Naive B cell (primary cell): Measurements from ENCODE around the gene RETREG3. TPM values are rescaled to one million over a fixed set of nuclear protein-coding genes. Genes with fewer than 3 reads are reported as not detected.

Source experiments
- ATAC-seq, 2 donors: fragments of 150-1000 bp; cut with Tn5 transposase; 2 replicates each; pipeline ENCODE4 v1.10.0; 2021; ENCODE audit warnings: low read depth in 2 of 2, mild to moderate bottlenecking in 2 of 2, moderate library complexity in 2 of 2
- DNase-seq: peaks from one replicate; pipeline ENCODE4 v3.0.0; 2022
- H3K27ac Mint-ChIP-seq, 6 donors: one replicate each; pipeline ENCODE4 v1.8.0; 2020 to 2022; ENCODE audit warnings: mild to moderate bottlenecking in 6 of 6, mixed read lengths in 6 of 6, moderate library complexity in 5 of 6, inconsistent platforms in 2 of 6
- H3K27me3 Mint-ChIP-seq, 3 donors: one replicate each; pipeline ENCODE4 v1.8.0; 2021 to 2022; ENCODE audit warnings: mixed read lengths in 3 of 3, mild to moderate bottlenecking in 1 of 3
- H3K36me3 Mint-ChIP-seq, 2 donors: one replicate each; pipeline ENCODE4 v1.8.0; 2020 to 2022; ENCODE audit warnings: mixed read lengths in 2 of 2, inconsistent platforms in 1 of 2, mild to moderate bottlenecking in 1 of 2
- H3K4me1 Mint-ChIP-seq, 3 donors: one replicate each; pipeline ENCODE4 v1.8.0; 2020 to 2022; ENCODE audit warnings: mixed read lengths in 3 of 3, inconsistent platforms in 1 of 3, mild to moderate bottlenecking in 1 of 3, moderate library complexity in 1 of 3
- H3K4me3 Mint-ChIP-seq, 8 donors: one replicate each; pipeline ENCODE4 v1.8.0; 2020 to 2022; ENCODE audit warnings: mild to moderate bottlenecking in 8 of 8, mixed read lengths in 8 of 8, moderate library complexity in 8 of 8, inconsistent platforms in 2 of 8
- H3K9me3 Mint-ChIP-seq, 7 donors: one replicate each; pipeline ENCODE4 v1.8.0; 2020 to 2022; ENCODE audit warnings: mixed read lengths in 7 of 7, mild to moderate bottlenecking in 5 of 7, inconsistent platforms in 2 of 7, moderate library complexity in 1 of 7
- polyA plus RNA-seq, 6 donors: library from polyadenylated mRNA; unstranded; fragments of 300-500 nt; fragmentation: Illumina TruSeq; gene quantifications; one replicate each; pipeline ENCODE4 v1.2.3, GENCODE V29; 2021; ENCODE audit warnings: low read depth in 6 of 6

RETREG3 gene, protein sequence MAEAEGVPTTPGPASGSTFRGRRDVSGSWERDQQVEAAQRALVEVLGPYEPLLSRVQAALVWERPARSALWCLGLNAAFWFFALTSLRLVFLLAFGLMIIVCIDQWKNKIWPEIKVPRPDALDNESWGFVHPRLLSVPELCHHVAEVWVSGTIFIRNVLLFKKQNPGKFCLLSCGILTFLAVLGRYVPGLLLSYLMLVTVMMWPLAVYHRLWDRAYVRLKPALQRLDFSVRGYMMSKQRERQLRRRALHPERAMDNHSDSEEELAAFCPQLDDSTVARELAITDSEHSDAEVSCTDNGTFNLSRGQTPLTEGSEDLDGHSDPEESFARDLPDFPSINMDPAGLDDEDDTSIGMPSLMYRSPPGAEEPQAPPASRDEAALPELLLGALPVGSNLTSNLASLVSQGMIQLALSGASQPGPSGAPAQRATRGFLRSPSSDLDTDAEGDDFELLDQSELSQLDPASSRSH
- 100 to 1,000 TPM; 132 to 161 (median 140) TPM for polyA plus RNA-seq

DNA sequence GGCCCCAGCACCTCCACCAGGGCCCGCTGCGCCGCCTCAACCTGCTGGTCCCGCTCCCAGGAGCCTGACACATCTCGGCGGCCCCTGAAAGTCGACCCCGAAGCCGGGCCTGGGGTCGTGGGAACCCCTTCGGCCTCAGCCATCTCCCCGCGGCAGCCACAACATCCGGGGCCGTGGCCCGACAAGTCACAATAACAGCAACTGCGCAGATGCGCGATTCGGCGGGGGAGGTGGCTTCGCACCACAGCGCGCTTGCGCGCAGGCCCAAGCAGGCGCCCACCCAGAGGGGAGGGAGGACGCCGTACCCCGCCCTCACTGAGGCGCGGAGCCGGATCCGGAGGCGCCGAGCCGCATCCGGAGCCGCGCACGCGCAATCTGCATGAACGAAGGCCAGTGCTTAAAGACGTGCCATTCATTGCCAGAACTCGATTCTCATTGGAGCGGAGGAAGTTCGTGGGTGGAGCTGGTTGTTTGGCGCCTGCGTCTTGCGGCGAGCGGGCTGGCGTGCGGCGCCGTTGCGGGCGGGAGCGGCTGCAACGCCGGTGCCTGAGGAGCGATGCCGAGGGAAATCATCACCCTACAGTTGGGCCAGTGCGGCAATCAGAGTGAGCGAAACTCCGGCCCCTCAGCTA is at the start of gene RETREG3, which contains the start of gene TUBG1:
RETREG3 (minus strand) TSS at position 193 of the 632 bp plus-strand sequence; CDS start at position 143, 50 bp downstream.
TUBG1 (plus strand) TSS at position 502 of the 632 bp plus-strand sequence; CDS start at position 557, 55 bp downstream.
- peaks cover 30 to 51% (median 40%) of the 10 kb centered on the region in 3 donors for H3K4me1 Mint-ChIP-seq
- no peaks in the 10 kb centered on the region for H3K27me3 Mint-ChIP-seq
- H3K36me3 Mint-ChIP-seq: peaks cover 0 to 14% of the 10 kb centered on the region in 2 donors
- ATAC-seq (peak; percentile 86 to 90), DNase-seq (peak; percentile 99)
- peak within 1 kb of the TSS; percentile 97 to 100 (median 100) for H3K4me3 Mint-ChIP-seq
- H3K27ac Mint-ChIP-seq: peak within 1 kb of the TSS; percentile 96 to 99 (median 98)
- H3K9me3 Mint-ChIP-seq: no peaks in the 10 kb centered on the region

GRCh38 chr17:42657824-42658588 is 48.8 kb upstream of the RETREG3 start:
- ATAC-seq: no peak
- H3K4me3 Mint-ChIP-seq: peak overlapping the region in 7 of 8 donors; percentile 28 to 95 (median 84)
- H3K4me1 Mint-ChIP-seq: peaks cover 25 to 36% (median 27%) of the 10 kb centered on the region in 3 donors
- no peak for DNase-seq
- H3K9me3 Mint-ChIP-seq: no peaks in the 10 kb centered on the region
- H3K36me3 Mint-ChIP-seq: no peaks in the 10 kb centered on the region
- peaks cover 29 to 66% (median 41%) of the 10 kb centered on the region in 3 donors for H3K27me3 Mint-ChIP-seq
- H3K27ac Mint-ChIP-seq: no peak overlapping the region

GRCh38 chr17:42655528-42655927 is 46.4 kb upstream of the RETREG3 start:
- peaks cover 23 to 36% (median 27%) of the 10 kb centered on the region in 3 donors for H3K4me1 Mint-ChIP-seq
- no peak for ATAC-seq
- H3K27me3 Mint-ChIP-seq: peaks cover 34 to 78% (median 51%) of the 10 kb centered on the region in 3 donors
- no peak overlapping the region for H3K27ac Mint-ChIP-seq
- no peaks in the 10 kb centered on the region for H3K36me3 Mint-ChIP-seq
- H3K4me3 Mint-ChIP-seq: peak overlapping the region in 1 of 8 donors; percentile 33
- no peak for DNase-seq
- no peaks in the 10 kb centered on the region for H3K9me3 Mint-ChIP-seq

- H3K9me3 Mint-ChIP-seq: no peaks in the 10 kb centered on the region
These were observed 44.3 kb upstream of the RETREG3 start for GRCh38 chr17:42653179-42654124.

GRCh38 chr17:42651392-42651791 is 42.2 kb upstream of the RETREG3 start:
- H3K27ac Mint-ChIP-seq: no peak overlapping the region
- no peak for ATAC-seq

More at GRCh38 chr17:42653179-42654124, 44.3 kb upstream of the RETREG3 start:
- H3K36me3 Mint-ChIP-seq: no peaks in the 10 kb centered on the region
- peak overlapping the region in 1 of 6 donors; percentile 61 for H3K27ac Mint-ChIP-seq
- peak overlapping the region in 1 of 8 donors; percentile 28 for H3K4me3 Mint-ChIP-seq
- DNase-seq (no peak), ATAC-seq (no peak)
- H3K4me1 Mint-ChIP-seq: peaks cover 11 to 19% (median 17%) of the 10 kb centered on the region in 3 donors
- H3K27me3 Mint-ChIP-seq: peaks cover 38 to 77% (median 62%) of the 10 kb centered on the region in 3 donors

DNA sequence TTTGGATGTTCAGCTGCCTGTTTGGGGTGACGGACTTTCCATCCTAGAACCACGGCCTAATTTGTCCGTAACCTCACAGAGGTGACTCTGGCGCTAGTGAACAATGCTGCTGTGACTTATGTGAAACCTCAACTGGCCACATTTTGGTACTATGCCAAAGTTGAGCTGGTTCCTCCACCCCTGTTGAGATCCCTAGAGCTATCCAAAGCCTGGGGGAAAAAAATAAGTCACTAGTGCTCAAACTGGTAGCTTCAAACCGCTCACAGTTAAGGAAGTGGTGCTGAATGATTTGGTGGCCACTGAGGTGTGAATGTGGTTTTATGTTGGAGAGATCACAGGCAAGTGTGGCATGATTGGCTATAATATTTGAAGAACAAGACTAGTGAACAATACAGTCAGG is 38.6 kb upstream of the RETREG3 start:
- peak; percentile 55 to 69 for ATAC-seq
- H3K27me3 Mint-ChIP-seq: peaks cover 19 to 59% (median 46%) of the 10 kb centered on the region in 3 donors
- no peaks in the 10 kb centered on the region for H3K36me3 Mint-ChIP-seq
- H3K27ac Mint-ChIP-seq: no peak overlapping the region
- no peaks in the 10 kb centered on the region for H3K9me3 Mint-ChIP-seq
- no peak overlapping the region for H3K4me3 Mint-ChIP-seq
- no peak for DNase-seq
- peaks cover 7 to 10% (median 8%) of the 10 kb centered on the region in 3 donors for H3K4me1 Mint-ChIP-seq

More at GRCh38 chr17:42651392-42651791, 42.2 kb upstream of the RETREG3 start:
- no peaks in the 10 kb centered on the region for H3K9me3 Mint-ChIP-seq
- DNase-seq: no peak
- H3K36me3 Mint-ChIP-seq: no peaks in the 10 kb centered on the region
- peaks cover 39 to 74% (median 66%) of the 10 kb centered on the region in 3 donors for H3K27me3 Mint-ChIP-seq
- peaks cover 18 to 29% (median 20%) of the 10 kb centered on the region in 3 donors for H3K4me1 Mint-ChIP-seq
- no peak overlapping the region for H3K4me3 Mint-ChIP-seq

DNA sequence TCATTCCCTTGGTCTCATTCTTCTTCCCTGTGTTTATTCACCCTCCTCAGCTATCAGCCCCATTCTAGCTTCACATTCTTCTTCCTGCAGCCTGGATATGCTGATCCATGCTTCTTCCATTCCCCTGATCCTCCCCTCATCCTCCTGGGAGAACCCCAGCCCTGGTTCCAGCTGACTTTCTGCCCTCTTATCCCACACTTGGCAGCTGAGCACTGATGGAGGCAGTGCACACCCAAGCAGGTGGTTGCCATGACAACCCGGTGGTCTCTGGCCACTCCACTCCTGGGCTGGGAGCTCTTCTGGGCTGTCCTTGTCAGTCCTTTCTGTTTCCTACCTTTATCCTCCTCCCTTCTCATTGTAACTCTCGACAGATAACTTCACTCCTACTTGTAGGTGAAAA is 33.2 kb upstream of the RETREG3 start:
- Mint-ChIP-seq H3K27ac (no peak overlapping the region), H3K4me3 (no peak overlapping the region), H3K36me3 (no peaks in the 10 kb centered on the region), H3K27me3 (peaks cover 9 to 47% (median 24%) of the 10 kb centered on the region in 3 donors), H3K4me1 (no peaks in the 10 kb centered on the region), H3K9me3 (peaks cover 0 to 1% (median 0%) of the 10 kb centered on the region in 7 donors)
- DNase-seq (no peak), ATAC-seq (no peak)

DNA sequence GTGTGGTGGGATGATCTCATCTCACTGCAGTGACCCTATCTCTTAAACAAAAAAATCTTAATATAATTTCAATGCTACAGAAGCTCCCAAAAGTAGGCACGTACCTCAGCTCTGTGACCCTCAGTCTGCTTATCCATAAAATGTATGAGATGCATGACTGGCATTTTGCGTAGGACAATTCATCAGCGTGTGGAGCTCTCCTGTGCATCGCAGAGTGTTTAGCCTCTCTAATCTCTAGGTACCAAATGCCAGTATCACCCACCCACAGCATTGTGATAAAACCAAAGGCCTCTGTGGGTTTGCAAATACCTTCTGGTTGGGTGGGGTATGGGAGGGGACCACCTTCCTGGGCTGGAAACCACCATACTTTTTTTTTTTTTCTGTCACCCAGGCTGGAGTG is 30.9 kb upstream of the RETREG3 start:
- ATAC-seq: no peak
- Mint-ChIP-seq H3K27ac (no peak overlapping the region), H3K27me3 (peaks cover 9 to 35% (median 15%) of the 10 kb centered on the region in 3 donors), H3K4me1 (no peaks in the 10 kb centered on the region), H3K9me3 (peaks cover 0 to 3% (median 0%) of the 10 kb centered on the region in 7 donors), H3K36me3 (no peaks in the 10 kb centered on the region), H3K4me3 (no peak overlapping the region)
- no peak for DNase-seq

GRCh38 chr17:42639525-42640113 is 30.4 kb upstream of the RETREG3 start:
- H3K4me3 Mint-ChIP-seq: no peak overlapping the region
- no peak for ATAC-seq
- no peak overlapping the region for H3K27ac Mint-ChIP-seq
- no peaks in the 10 kb centered on the region for H3K36me3 Mint-ChIP-seq
- peaks cover 9 to 34% (median 15%) of the 10 kb centered on the region in 3 donors for H3K27me3 Mint-ChIP-seq
- no peaks in the 10 kb centered on the region for H3K4me1 Mint-ChIP-seq
- DNase-seq: no peak
- H3K9me3 Mint-ChIP-seq: peaks cover 0 to 3% (median 0%) of the 10 kb centered on the region in 7 donors

GRCh38 chr17:42632949-42633444 is 23.8 kb upstream of the RETREG3 start:
- ATAC-seq (no peak), DNase-seq (no peak)
- Mint-ChIP-seq H3K27ac (peak overlapping the region in 1 of 6 donors; percentile 50), H3K9me3 (peaks cover 0 to 3% (median 0%) of the 10 kb centered on the region in 7 donors), H3K27me3 (peaks cover 0 to 6% (median 4%) of the 10 kb centered on the region in 3 donors), H3K4me1 (no peaks in the 10 kb centered on the region), H3K4me3 (no peak overlapping the region), H3K36me3 (no peaks in the 10 kb centered on the region)

DNA sequence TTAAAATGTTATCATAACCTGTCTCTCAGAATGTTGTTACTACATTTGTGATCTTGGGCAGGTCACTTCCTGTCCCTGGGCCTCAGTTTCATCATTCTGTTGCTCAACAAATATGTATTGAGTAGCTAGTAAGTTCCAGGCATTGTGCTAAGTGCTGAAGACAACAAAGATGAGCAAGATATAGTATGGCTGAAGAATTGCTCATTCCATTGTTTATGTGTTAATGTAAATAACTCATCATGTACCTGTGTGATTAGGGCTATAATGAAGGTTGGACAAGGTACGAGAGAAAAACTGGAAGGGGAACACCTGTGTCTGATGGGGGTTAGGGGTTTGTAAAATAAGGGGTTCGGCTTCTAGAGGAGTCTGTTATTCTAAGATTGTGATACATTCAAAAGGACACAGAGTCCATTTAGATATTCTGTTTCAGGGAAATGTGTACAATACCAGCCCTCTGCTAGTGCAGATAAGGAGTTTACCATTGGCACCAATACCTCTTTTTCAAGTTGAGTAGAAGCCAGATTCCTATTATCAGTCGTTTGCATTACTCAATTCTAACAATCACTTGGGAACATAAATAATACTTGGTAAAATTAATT is 20.3 kb upstream of the RETREG3 start:
- Mint-ChIP-seq H3K36me3 (no peaks in the 10 kb centered on the region), H3K4me1 (no peaks in the 10 kb centered on the region), H3K9me3 (no peaks in the 10 kb centered on the region), H3K4me3 (no peak overlapping the region), H3K27me3 (peaks cover 0 to 6% (median 4%) of the 10 kb centered on the region in 3 donors), H3K27ac (no peak overlapping the region)
- DNase-seq (no peak), ATAC-seq (no peak)
